Body of pancreas (tissue), 4 donors: ENCODE results near the gene GLI1. TPM values are rescaled to one million over a fixed set of nuclear protein-coding genes. Genes with fewer than 3 reads are reported as not detected.

Experiments used
- ATAC-seq: fragments of 150-250 bp; one replicate; pipeline ENCODE4 v1.9.1; 2016
- DNase-seq, 4 donors: peaks; one replicate each; pipeline ENCODE4 v3.0.0-alpha.2; 2019
- H3K27ac ChIP-seq, 4 donors: fragments of 200-600 bp; sonication (generic); 1 replicate in 3 of 4; 2 replicates in 1 of 4; pipeline versions ENCODE4 v1.5.1 to v1.6.1; 2016 to 2019; ENCODE audit warnings: mild to moderate bottlenecking in 1 of 4, mixed read lengths in 1 of 4, moderate library complexity in 1 of 4
- H3K27me3 ChIP-seq, 2 donors: fragments of 200-600 bp; sonication (generic); one replicate each; pipeline ENCODE4 v1.6.0; 2016; ENCODE audit warnings: mild to moderate bottlenecking in 1 of 2
- H3K36me3 ChIP-seq, 2 donors: fragments of 200-600 bp; sonication (generic); replicated peaks in 1 of 2; 2 replicates each; pipeline ENCODE4 v1.5.1; 2016; ENCODE audit warnings: low read depth in 2 of 2; ENCODE audit not compliant: insufficient read depth in 1 of 2
- H3K4me1 ChIP-seq: fragments of 200-600 bp; sonication (generic); one replicate; pipeline ENCODE4 v1.6.0; 2016
- H3K4me3 ChIP-seq, 2 donors: fragments of 200-600 bp; sonication (generic); 1 replicate in 1 of 2; 2 replicates in 1 of 2; pipeline ENCODE4 v1.5.1; 2016 to 2019
- H3K9me3 ChIP-seq, 3 donors: fragments of 200-600 bp; sonication (generic); 1 replicate in 2 of 3; 2 replicates in 1 of 3; pipeline ENCODE4 v1.5.1; 2016
- CTCF ChIP-seq, 7 experiments: fragments of 450-650 bp in 4 of 7; fragments of 200-600 bp in 3 of 7; sonication (generic) in 3 of 7; IDR thresholded peaks; one replicate each; pipeline ENCODE4 v1.5.1; 2016 to 2019; ENCODE audit warnings: antibody characterized with exemption in 7 of 7
- POLR2A ChIP-seq, 3 donors: fragments of 450-650 bp; IDR thresholded peaks; one replicate each; pipeline ENCODE4 v1.6.1; 2016; ENCODE audit warnings: antibody characterized with exemption in 3 of 3, mild to moderate bottlenecking in 2 of 3
- WGBS, 2 donors: methylation state at CpG; one replicate each; pipeline ENCODE4 v1.1.5; 2017; 5-methylcytosine and 5-hydroxymethylcytosine counted together
- intact Hi-C: fragments of 100-400 bp; cut with DNase I; formaldehyde crosslinking; loops from one replicate; pipeline ENCODE4 v1.15.1; 2023
- total RNA-seq, 2 donors: library from RNA; depleted of rRNA; stranded (reverse); fragments of >200 nt; gene quantifications; one replicate each; pipeline ENCODE4 v1.1.0, GENCODE V29; 2016

GLI1 gene
- total RNA-seq, 2 donors from 2014 or later, result 1.0 TPM; not detected in 1

- Histone ChIP-seq H3K27ac (no peak overlapping the region), H3K36me3 (no peaks in the 10 kb centered on the region), H3K9me3 (no peaks in the 10 kb centered on the region), H3K4me1 (peaks cover 18% of the 10 kb centered on the region), H3K4me3 (no peak overlapping the region), H3K27me3 (no peaks in the 10 kb centered on the region)
- ATAC-seq, result no peak
- TF ChIP-seq POLR2A (IDR thresholded peaks at IDR 0.05) (no peak), CTCF (IDR thresholded peaks at IDR 0.05) (peak; percentile 45 to 53 (median 48))
- 21 to 27% methylated on average over 14 of the region's 15 CpGs for WGBS, 2 donors
- DNase-seq, result peak in 2 of 4 donors; percentile 52 to 67
- intact Hi-C loops, result no loop called here
Observed at GRCh38 chr12:57456145-57456700, 3.4 kb upstream of the GLI1 start.

- Histone ChIP-seq H3K9me3 (no peaks in the 10 kb centered on the region), H3K4me1 (peaks cover 20% of the 10 kb centered on the region), H3K27ac (no peak overlapping the region), H3K4me3 (no peak overlapping the region), H3K36me3 (no peaks in the 10 kb centered on the region), H3K27me3 (no peaks in the 10 kb centered on the region)
- WGBS, 2 donors, result 65 to 67% methylated on average over 6 of the region's 6 CpGs
- DNase-seq (no peak), ATAC-seq (no peak)
- TF ChIP-seq POLR2A (IDR thresholded peaks at IDR 0.05) (no peak), CTCF (IDR thresholded peaks at IDR 0.05) (no peak)
- intact Hi-C loops, result no loop called here
Observed at GRCh38 chr12:57456737-57457490, 2.7 kb upstream of the GLI1 start.

GRCh38 chr12:57458665-57459054 lies 925 bp upstream of the GLI1 start:
- Histone ChIP-seq H3K9me3 (no peaks in the 10 kb centered on the region), H3K27me3 (no peaks in the 10 kb centered on the region), H3K4me3 (no peak overlapping the region), H3K4me1 (peaks cover 22% of the 10 kb centered on the region), H3K27ac (peak overlapping the region in 3 of 4 donors; percentile 52 to 70 (median 61)), H3K36me3 (no peaks in the 10 kb centered on the region)
- ATAC-seq (no peak), DNase-seq (no peak)
- TF ChIP-seq CTCF (IDR thresholded peaks at IDR 0.05), result no peak
- TF ChIP-seq POLR2A (IDR thresholded peaks at IDR 0.05), result no peak
- intact Hi-C loops, result no loop called here
- 30 to 59% methylated on average over 3 of the region's 3 CpGs for WGBS, 2 donors

DNA sequence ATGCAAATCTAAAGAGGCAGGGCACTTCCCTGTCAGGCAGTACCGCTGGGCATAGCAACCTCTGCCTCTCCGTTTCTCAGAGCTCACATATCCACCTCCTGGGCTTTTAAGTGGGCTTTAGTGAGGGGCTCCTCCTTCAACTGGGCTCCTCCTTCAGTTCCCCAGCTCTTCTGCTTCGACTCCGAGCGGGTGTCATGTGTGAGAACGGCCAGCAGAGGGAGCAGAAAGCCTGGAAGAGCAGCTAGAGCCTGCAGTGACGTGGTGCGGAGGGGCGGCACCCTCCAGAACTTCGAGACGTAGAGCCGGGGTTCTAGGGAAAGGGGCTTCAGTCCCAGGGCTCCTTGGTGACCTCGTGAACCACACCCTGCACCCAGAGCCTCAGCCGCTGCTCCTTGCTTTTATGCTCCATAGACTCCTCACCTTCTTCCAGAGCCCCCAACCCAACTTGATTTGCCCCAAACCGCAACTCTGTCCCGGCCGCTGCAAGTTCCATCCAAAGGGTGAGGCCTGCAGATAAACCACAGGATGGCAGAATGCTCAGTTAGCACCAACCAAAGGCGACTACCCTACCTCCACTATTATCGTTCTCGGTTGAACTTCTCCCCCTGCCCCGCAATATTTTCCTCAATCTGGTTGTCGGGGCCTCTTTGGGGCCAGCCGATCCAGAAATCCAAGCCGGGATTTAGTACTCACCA lies 383 bp upstream of the GLI1 start:
- H3K27me3 ChIP-seq, result no peaks in the 10 kb centered on the region
- DNase-seq (peak; percentile 93 to 95 (median 94)), ATAC-seq (peak; percentile 80)
- H3K36me3 ChIP-seq, result no peaks in the 10 kb centered on the region
- H3K9me3 ChIP-seq, result no peaks in the 10 kb centered on the region
- 0% methylated on average over 12 to 24 of the region's 24 CpGs for WGBS, 2 donors
- peak overlapping the region; percentile 40 to 75 for H3K4me3 ChIP-seq
- H3K4me1 ChIP-seq, result peaks cover 22% of the 10 kb centered on the region
- TF ChIP-seq CTCF (IDR thresholded peaks at IDR 0.05), result peak; percentile 88 to 98 (median 95)
- TF ChIP-seq POLR2A (IDR thresholded peaks at IDR 0.05), result peak in 2 of 3 donors; percentile 12 to 22
- intact Hi-C loops, result no loop called here
- H3K27ac ChIP-seq, result peak overlapping the region; percentile 16 to 70 (median 56)
